Naive B cell (primary cell): ENCODE measurements around the gene CHSY1. TPM values are rescaled to one million over a fixed set of nuclear protein-coding genes. Genes with fewer than 3 reads are reported as not detected.

Experiments
- ATAC-seq, 2 donors: fragments of 150-1000 bp; cut with Tn5 transposase; 2 replicates each; pipeline ENCODE4 v1.10.0; 2021; ENCODE audit warnings: low read depth in 2 of 2, mild to moderate bottlenecking in 2 of 2, moderate library complexity in 2 of 2
- DNase-seq: peaks from one replicate; pipeline ENCODE4 v3.0.0; 2022
- H3K27ac Mint-ChIP-seq, 6 donors: one replicate each; pipeline ENCODE4 v1.8.0; 2020 to 2022; ENCODE audit warnings: mild to moderate bottlenecking in 6 of 6, mixed read lengths in 6 of 6, moderate library complexity in 5 of 6, inconsistent platforms in 2 of 6
- H3K27me3 Mint-ChIP-seq, 3 donors: one replicate each; pipeline ENCODE4 v1.8.0; 2021 to 2022; ENCODE audit warnings: mixed read lengths in 3 of 3, mild to moderate bottlenecking in 1 of 3
- H3K36me3 Mint-ChIP-seq, 2 donors: one replicate each; pipeline ENCODE4 v1.8.0; 2020 to 2022; ENCODE audit warnings: mixed read lengths in 2 of 2, inconsistent platforms in 1 of 2, mild to moderate bottlenecking in 1 of 2
- H3K4me1 Mint-ChIP-seq, 3 donors: one replicate each; pipeline ENCODE4 v1.8.0; 2020 to 2022; ENCODE audit warnings: mixed read lengths in 3 of 3, inconsistent platforms in 1 of 3, mild to moderate bottlenecking in 1 of 3, moderate library complexity in 1 of 3
- H3K4me3 Mint-ChIP-seq, 8 donors: one replicate each; pipeline ENCODE4 v1.8.0; 2020 to 2022; ENCODE audit warnings: mild to moderate bottlenecking in 8 of 8, mixed read lengths in 8 of 8, moderate library complexity in 8 of 8, inconsistent platforms in 2 of 8
- H3K9me3 Mint-ChIP-seq, 7 donors: one replicate each; pipeline ENCODE4 v1.8.0; 2020 to 2022; ENCODE audit warnings: mixed read lengths in 7 of 7, mild to moderate bottlenecking in 5 of 7, inconsistent platforms in 2 of 7, moderate library complexity in 1 of 7
- polyA plus RNA-seq, 6 donors: library from polyadenylated mRNA; unstranded; fragments of 300-500 nt; fragmentation: Illumina TruSeq; gene quantifications; one replicate each; pipeline ENCODE4 v1.2.3, GENCODE V29; 2021; ENCODE audit warnings: low read depth in 6 of 6

Gene CHSY1
- polyA plus RNA-seq, 6 donors from 2014 or later = 2.0 to 3.7 (median 2.5) TPM

GRCh38 chr15:101172501-101173071 is 79.3 kb downstream of the CHSY1 start:
- Mint-ChIP-seq H3K27ac (peak overlapping the region in 2 of 6 donors; percentile 38 to 42), H3K4me3 (no peak overlapping the region), H3K27me3 (no peaks in the 10 kb centered on the region), H3K36me3 (peaks cover 4 to 10% of the 10 kb centered on the region in 2 donors), H3K9me3 (no peaks in the 10 kb centered on the region), H3K4me1 (peaks cover 30 to 38% (median 38%) of the 10 kb centered on the region in 3 donors)
- ATAC-seq (no peak), DNase-seq (no peak)

GRCh38 chr15:101171954-101172353 is 79.9 kb downstream of the CHSY1 start:
- H3K4me1 Mint-ChIP-seq = peaks cover 37 to 44% (median 44%) of the 10 kb centered on the region in 3 donors
- no peak for DNase-seq
- no peak overlapping the region for H3K4me3 Mint-ChIP-seq
- H3K36me3 Mint-ChIP-seq = peaks cover 0 to 8% of the 10 kb centered on the region in 2 donors
- H3K9me3 Mint-ChIP-seq = peaks cover 0 to 4% (median under 1%) of the 10 kb centered on the region in 7 donors
- no peaks in the 10 kb centered on the region for H3K27me3 Mint-ChIP-seq
- H3K27ac Mint-ChIP-seq = no peak overlapping the region
- no peak for ATAC-seq

- no peak for DNase-seq
- Mint-ChIP-seq H3K27me3 (no peaks in the 10 kb centered on the region), H3K9me3 (peaks cover 0 to 16% (median 9%) of the 10 kb centered on the region in 7 donors), H3K4me3 (no peak overlapping the region), H3K4me1 (peaks cover 38 to 43% (median 39%) of the 10 kb centered on the region in 3 donors), H3K36me3 (peaks cover 0 to 20% of the 10 kb centered on the region in 2 donors), H3K27ac (peak overlapping the region in 2 of 6 donors; percentile 10 to 94)
- ATAC-seq = no peak
Observed at GRCh38 chr15:101170568-101171350, 81.1 kb downstream of the CHSY1 start.

- ATAC-seq (no peak), DNase-seq (no peak)
- Mint-ChIP-seq H3K27me3 (no peaks in the 10 kb centered on the region), H3K9me3 (peaks cover 0 to 28% (median 20%) of the 10 kb centered on the region in 7 donors), H3K36me3 (peaks cover 0 to 22% of the 10 kb centered on the region in 2 donors), H3K27ac (peak overlapping the region in 2 of 6 donors; percentile 42 to 47), H3K4me1 (peaks cover 27 to 31% (median 28%) of the 10 kb centered on the region in 3 donors), H3K4me3 (peak overlapping the region in 1 of 8 donors; percentile 31)
Observed at GRCh38 chr15:101169495-101170071, 82.3 kb downstream of the CHSY1 start.

- H3K36me3 Mint-ChIP-seq = peaks cover 0 to 22% of the 10 kb centered on the region in 2 donors
- H3K27me3 Mint-ChIP-seq = no peaks in the 10 kb centered on the region
- H3K4me1 Mint-ChIP-seq = peaks cover 22 to 25% (median 22%) of the 10 kb centered on the region in 3 donors
- no peak for DNase-seq
- H3K9me3 Mint-ChIP-seq = peaks cover 3 to 34% (median 25%) of the 10 kb centered on the region in 7 donors
- H3K4me3 Mint-ChIP-seq = peak overlapping the region in 3 of 8 donors; percentile 41 to 77 (median 68)
- H3K27ac Mint-ChIP-seq = no peak overlapping the region
- ATAC-seq = no peak
Observed at GRCh38 chr15:101168898-101169494, 82.9 kb downstream of the CHSY1 start.

- peaks cover 20 to 22% (median 22%) of the 10 kb centered on the region in 3 donors for H3K4me1 Mint-ChIP-seq
- no peaks in the 10 kb centered on the region for H3K27me3 Mint-ChIP-seq
- peaks cover 0 to 25% of the 10 kb centered on the region in 2 donors for H3K36me3 Mint-ChIP-seq
- DNase-seq (no peak), ATAC-seq (no peak)
- peaks cover 5 to 38% (median 30%) of the 10 kb centered on the region in 7 donors for H3K9me3 Mint-ChIP-seq
- H3K27ac Mint-ChIP-seq = peak overlapping the region in 2 of 6 donors; percentile 3 to 83
- peak overlapping the region in 7 of 8 donors; percentile 75 to 90 (median 86) for H3K4me3 Mint-ChIP-seq
Observed at GRCh38 chr15:101168463-101168824, 83.4 kb downstream of the CHSY1 start.

GRCh38 chr15:101167753-101168462 is 83.9 kb downstream of the CHSY1 start:
- ATAC-seq (peak; percentile 54 to 67), DNase-seq (peak; percentile 14)
- H3K4me3 Mint-ChIP-seq = peak overlapping the region; percentile 75 to 90 (median 86)
- peaks cover 5 to 38% (median 30%) of the 10 kb centered on the region in 7 donors for H3K9me3 Mint-ChIP-seq
- H3K27me3 Mint-ChIP-seq = no peaks in the 10 kb centered on the region
- H3K27ac Mint-ChIP-seq = peak overlapping the region in 4 of 6 donors; percentile 56 to 95 (median 84)
- H3K36me3 Mint-ChIP-seq = peaks cover 0 to 27% of the 10 kb centered on the region in 2 donors
- H3K4me1 Mint-ChIP-seq = peaks cover 17 to 22% (median 22%) of the 10 kb centered on the region in 3 donors

GRCh38 chr15:101167411-101167752 is 84.5 kb downstream of the CHSY1 start:
- Mint-ChIP-seq H3K4me3 (peak overlapping the region; percentile 75 to 90 (median 86)), H3K36me3 (peaks cover 0 to 27% of the 10 kb centered on the region in 2 donors), H3K27ac (peak overlapping the region in 3 of 6 donors; percentile 83 to 95 (median 84)), H3K4me1 (peaks cover 17 to 22% (median 22%) of the 10 kb centered on the region in 3 donors), H3K9me3 (peaks cover 5 to 38% (median 30%) of the 10 kb centered on the region in 7 donors), H3K27me3 (no peaks in the 10 kb centered on the region)
- ATAC-seq (no peak), DNase-seq (no peak)

- Mint-ChIP-seq H3K9me3 (peaks cover 5 to 38% (median 32%) of the 10 kb centered on the region in 7 donors), H3K4me1 (peaks cover 17 to 18% (median 17%) of the 10 kb centered on the region in 3 donors), H3K4me3 (peak overlapping the region in 1 of 8 donors; percentile 40), H3K27me3 (no peaks in the 10 kb centered on the region), H3K36me3 (peaks cover 0 to 27% of the 10 kb centered on the region in 2 donors), H3K27ac (peak overlapping the region in 1 of 6 donors; percentile 38)
- DNase-seq (no peak), ATAC-seq (no peak)
Observed at GRCh38 chr15:101165905-101166471, 85.9 kb downstream of the CHSY1 start.

- ATAC-seq = no peak
- H3K27me3 Mint-ChIP-seq = peaks cover 0 to 6% (median 0%) of the 10 kb centered on the region in 3 donors
- no peak overlapping the region for H3K27ac Mint-ChIP-seq
- H3K36me3 Mint-ChIP-seq = peaks cover 0 to 27% of the 10 kb centered on the region in 2 donors
- peaks cover 11 to 14% (median 12%) of the 10 kb centered on the region in 3 donors for H3K4me1 Mint-ChIP-seq
- DNase-seq = no peak
- H3K4me3 Mint-ChIP-seq = no peak overlapping the region
- peaks cover 5 to 38% (median 32%) of the 10 kb centered on the region in 7 donors for H3K9me3 Mint-ChIP-seq
Observed at GRCh38 chr15:101162701-101163483, 89.0 kb downstream of the CHSY1 start.

GRCh38 chr15:101161656-101162055 is 90.2 kb downstream of the CHSY1 start:
- peaks cover 0 to 7% (median 5%) of the 10 kb centered on the region in 3 donors for H3K4me1 Mint-ChIP-seq
- DNase-seq (no peak), ATAC-seq (no peak)
- peak overlapping the region in 1 of 8 donors; percentile 31 for H3K4me3 Mint-ChIP-seq
- no peak overlapping the region for H3K27ac Mint-ChIP-seq
- H3K9me3 Mint-ChIP-seq = peaks cover 5 to 31% (median 29%) of the 10 kb centered on the region in 7 donors
- H3K36me3 Mint-ChIP-seq = peaks cover 0 to 24% of the 10 kb centered on the region in 2 donors
- peaks cover 0 to 6% (median 0%) of the 10 kb centered on the region in 3 donors for H3K27me3 Mint-ChIP-seq
